GM21576 (cell line): ENCODE measurements around the gene GAST.

Experiments used
- ATAC-seq: cut with Tn5 transposase; IDR thresholded peaks from one replicate; pipeline ENCODE4 v1.9.1; 2021; ENCODE audit warnings: mild to moderate bottlenecking, moderate library complexity; ENCODE audit not compliant: unreplicated experiment

Gene GAST

GRCh38 chr17:41707803-41708669, 4.1 kb upstream of the GAST start:
- no peak for ATAC-seq

DNA sequence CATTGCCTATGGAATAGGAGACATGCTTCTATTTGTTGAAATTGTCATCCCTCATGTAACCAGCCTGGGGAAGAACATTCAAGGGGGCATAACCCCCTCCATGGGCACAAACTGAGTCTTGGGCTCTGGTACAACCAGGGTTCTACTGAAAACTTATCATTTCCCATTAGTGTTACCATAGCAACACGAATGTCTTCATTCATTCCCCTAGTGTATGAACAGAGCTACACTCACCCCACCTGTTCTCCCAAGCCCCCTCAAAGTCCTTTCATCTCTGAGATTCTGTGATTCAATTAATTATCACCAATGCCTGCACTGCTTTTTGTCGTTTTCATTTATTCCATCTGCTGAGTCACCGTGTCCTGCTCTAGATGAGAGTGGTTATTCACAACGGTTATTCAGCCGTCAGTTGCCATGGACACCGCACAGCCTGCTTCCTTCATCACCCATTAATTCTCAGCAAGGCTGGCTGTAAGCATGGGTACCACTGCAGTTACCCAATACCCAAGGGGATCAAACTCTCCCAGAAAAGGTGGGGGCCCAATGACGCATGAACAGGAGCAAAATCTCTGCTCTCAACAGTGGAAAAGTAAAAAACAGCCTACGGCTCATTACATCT, 1.6 kb upstream of the GAST start:
- no peak for ATAC-seq

DNA sequence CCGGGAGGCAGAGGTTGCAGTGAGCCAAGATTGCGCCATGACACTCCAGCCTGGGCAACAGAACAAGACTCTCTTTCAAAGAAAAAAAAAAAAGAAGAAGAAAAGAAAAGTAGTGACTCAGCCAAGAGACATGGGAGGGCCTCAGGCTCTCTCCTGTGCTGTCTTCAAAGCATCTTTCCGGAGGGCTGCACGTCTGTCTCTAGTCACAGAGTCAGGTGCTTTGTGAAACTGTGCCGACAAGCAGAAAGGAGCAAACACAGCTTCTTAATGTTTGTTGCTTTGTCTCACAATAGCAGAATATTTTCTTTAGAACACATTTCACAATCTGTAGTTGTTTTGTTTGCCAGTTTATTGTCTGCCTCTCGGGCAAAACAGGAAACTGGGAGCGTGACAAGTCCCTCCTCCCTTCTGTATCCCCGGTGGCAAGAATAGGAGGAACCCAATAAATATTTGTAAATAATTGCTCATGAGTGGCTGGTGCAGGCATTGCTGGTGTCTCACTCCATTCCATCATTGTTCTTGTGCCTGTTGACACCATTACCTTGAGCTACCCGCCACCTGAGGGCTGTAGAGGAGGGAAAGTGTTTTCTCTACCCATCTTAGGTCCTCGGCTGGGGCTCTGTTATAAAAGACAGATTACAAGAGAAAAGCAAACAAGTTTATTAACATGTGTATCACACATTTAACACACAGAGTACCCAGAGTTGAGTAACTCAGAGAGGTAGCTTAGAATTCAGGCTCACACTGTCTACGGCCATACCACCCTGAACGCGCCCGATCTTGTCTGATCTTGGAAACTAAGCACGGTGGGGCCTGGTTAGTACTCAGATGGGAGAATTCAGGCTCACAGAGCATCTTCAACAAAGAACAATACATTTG, 5.5 kb downstream of the GAST start:
- ATAC-seq: no peak

- no peak for ATAC-seq
These were observed 6.1 kb downstream of the GAST start for GRCh38 chr17:41718287-41718645.

- no peak for ATAC-seq
These were observed 10.1 kb downstream of the GAST start for GRCh38 chr17:41722231-41722630.

GRCh38 chr17:41723801-41724475, 11.8 kb downstream of the GAST start:
- no peak for ATAC-seq

- no peak for ATAC-seq
These were observed 12.4 kb downstream of the GAST start for GRCh38 chr17:41724476-41725050.

GRCh38 chr17:41725134-41725533, 13.0 kb downstream of the GAST start:
- ATAC-seq: no peak

- no peak for ATAC-seq
These were observed 15.9 kb downstream of the GAST start for GRCh38 chr17:41728056-41728455.

- no peak for ATAC-seq
These were observed 18.3 kb downstream of the GAST start for GRCh38 chr17:41730479-41730878.

GRCh38 chr17:41731836-41732235, 19.7 kb downstream of the GAST start:
- no peak for ATAC-seq

GRCh38 chr17:41733348-41734138, 21.4 kb downstream of the GAST start:
- no peak for ATAC-seq

DNA sequence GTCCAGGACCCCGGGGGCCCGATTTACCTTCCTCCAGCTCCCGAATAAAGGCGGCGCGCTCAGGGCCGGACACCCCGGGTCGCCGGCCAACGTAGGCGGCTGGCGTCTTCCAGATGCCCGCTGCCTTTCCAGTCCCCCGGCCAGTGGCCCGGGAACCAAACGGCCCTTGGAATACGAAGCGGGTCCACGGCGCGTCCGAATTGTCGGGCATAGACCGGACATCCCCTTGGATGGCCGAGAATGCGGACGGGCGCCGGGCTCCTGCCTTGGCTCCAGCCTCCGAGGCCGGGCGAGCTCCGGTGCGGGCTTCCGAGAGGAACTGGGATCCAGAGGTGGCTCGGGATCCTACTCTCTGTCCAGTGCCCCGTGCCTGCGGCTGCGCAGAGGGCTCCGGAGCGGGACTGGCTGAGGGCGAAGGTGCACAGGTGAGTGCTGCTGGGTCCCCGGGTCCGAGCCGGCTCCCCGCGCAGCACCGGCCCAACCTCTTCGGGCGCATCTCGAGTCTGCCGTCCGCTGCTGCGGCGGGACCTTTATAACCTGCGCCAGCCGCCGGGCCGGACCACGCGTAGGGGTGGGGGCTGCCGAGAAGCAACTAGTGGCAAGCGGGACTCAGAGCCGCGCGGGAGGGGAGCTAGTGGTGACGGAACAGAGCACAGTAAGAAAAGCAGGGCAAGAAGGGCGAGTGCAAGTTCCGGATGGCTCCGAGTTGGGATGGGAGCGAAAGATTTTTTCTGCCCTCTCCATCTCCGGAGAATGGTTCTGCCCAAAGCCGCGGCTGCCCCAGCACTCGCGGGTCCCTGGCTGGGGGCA, 22.2 kb downstream of the GAST start, which contains the start of gene HAP1:
Gene HAP1, minus strand, starts transcription at position 505 of the 810 bp plus-strand sequence. Its CDS starts 9 bp downstream, at position 496.
- no peak for ATAC-seq

DNA sequence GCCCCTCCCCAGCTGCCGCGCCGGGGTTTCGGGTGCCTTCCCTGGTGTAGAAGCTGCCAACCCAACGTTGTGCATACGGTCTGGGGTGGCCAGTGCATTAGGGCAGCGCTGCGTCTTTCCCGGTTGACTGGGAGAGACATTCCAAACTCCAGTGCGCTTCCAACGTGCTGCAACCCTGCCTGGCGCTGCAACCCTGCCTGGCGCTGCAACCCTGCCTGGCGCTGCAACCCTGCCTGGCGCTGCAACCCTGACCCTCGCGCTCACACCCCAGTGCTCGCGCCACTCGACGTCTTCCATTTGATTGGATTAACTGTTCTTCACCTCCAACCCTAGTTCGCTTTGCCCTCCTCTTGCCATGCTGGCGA, 22.8 kb downstream of the GAST start:
- ATAC-seq: no peak

- ATAC-seq: no peak
These were observed 23.6 kb downstream of the GAST start for GRCh38 chr17:41735744-41736143.

- no peak for ATAC-seq
These were observed 25.0 kb downstream of the GAST start for GRCh38 chr17:41736983-41737679.

- ATAC-seq: no peak
These were observed 25.5 kb downstream of the GAST start for GRCh38 chr17:41737680-41738023.

GRCh38 chr17:41738077-41738800, 26.1 kb downstream of the GAST start:
- ATAC-seq: no peak
